ENCODE measurements around the gene CDC42. TPM values are rescaled to one million over a fixed set of nuclear protein-coding genes. Genes with fewer than 3 reads are reported as not detected.

Gene CDC42
- total and polyA plus RNA-seq, 10 of the 15 experiments (the other 5 are each of a cell fraction or from before 2014, with no cell fraction given): 184 to 479 (median 326) TPM

DNA sequence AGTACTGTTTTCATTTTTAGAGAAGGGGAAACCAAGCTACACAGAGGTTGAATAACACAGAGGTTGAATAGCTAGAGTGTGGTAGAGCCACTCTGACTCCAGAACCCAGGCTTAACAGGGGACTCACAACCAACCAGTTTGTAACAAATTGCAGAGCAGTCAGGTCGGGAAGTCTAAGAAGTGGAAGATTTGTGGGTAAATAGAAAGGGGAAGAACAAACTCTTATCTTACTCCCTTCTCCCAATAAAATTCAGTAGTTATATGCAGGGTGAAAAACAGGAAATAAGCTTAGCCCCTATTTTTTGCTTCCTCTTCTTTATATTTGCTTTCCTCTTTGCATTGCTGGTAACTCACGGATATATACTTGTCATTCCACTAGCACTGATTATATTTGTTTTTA, 23.2 kb downstream of the CDC42 start (continued):
- TF ChIP-seq, protein P1, sequence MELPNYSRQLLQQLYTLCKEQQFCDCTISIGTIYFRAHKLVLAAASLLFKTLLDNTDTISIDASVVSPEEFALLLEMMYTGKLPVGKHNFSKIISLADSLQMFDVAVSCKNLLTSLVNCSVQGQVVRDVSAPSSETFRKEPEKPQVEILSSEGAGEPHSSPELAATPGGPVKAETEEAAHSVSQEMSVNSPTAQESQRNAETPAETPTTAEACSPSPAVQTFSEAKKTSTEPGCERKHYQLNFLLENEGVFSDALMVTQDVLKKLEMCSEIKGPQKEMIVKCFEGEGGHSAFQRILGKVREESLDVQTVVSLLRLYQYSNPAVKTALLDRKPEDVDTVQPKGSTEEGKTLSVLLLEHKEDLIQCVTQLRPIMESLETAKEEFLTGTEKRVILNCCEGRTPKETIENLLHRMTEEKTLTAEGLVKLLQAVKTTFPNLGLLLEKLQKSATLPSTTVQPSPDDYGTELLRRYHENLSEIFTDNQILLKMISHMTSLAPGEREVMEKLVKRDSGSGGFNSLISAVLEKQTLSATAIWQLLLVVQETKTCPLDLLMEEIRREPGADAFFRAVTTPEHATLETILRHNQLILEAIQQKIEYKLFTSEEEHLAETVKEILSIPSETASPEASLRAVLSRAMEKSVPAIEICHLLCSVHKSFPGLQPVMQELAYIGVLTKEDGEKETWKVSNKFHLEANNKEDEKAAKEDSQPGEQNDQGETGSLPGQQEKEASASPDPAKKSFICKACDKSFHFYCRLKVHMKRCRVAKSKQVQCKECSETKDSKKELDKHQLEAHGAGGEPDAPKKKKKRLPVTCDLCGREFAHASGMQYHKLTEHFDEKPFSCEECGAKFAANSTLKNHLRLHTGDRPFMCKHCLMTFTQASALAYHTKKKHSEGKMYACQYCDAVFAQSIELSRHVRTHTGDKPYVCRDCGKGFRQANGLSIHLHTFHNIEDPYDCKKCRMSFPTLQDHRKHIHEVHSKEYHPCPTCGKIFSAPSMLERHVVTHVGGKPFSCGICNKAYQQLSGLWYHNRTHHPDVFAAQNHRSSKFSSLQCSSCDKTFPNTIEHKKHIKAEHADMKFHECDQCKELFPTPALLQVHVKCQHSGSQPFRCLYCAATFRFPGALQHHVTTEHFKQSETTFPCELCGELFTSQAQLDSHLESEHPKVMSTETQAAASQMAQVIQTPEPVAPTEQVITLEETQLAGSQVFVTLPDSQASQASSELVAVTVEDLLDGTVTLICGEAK (IDR thresholded peaks at IDR 0.05; ENCODE audit: borderline replicate concordance): no peak
- TF ChIP-seq BCL11A (IDR thresholded peaks at IDR 0.05; ENCODE audit: low read depth, low read length) (no peak), WRNIP1 (IDR thresholded peaks at IDR 0.05; ENCODE audit: borderline replicate concordance, low read depth, low read length) (no peak), HDAC2 (IDR thresholded peaks at IDR 0.05) (no peak), ZNF384 (IDR thresholded peaks at IDR 0.05; ENCODE audit: borderline replicate concordance, low read depth, low read length) (no peak), ZBTB4 (CRISPR knock-in tag; IDR thresholded peaks at IDR 0.05) (no peak), CREM (IDR thresholded peaks at IDR 0.05; ENCODE audit: low read depth) (no peak), SREBF2 (IDR thresholded peaks at IDR 0.05; ENCODE audit: low read length) (no peak), CUX1 (IDR thresholded peaks at IDR 0.05; ENCODE audit: insufficient replicate concordance, low read depth, low read length) (no peak)
- TF ChIP-seq, protein P2, sequence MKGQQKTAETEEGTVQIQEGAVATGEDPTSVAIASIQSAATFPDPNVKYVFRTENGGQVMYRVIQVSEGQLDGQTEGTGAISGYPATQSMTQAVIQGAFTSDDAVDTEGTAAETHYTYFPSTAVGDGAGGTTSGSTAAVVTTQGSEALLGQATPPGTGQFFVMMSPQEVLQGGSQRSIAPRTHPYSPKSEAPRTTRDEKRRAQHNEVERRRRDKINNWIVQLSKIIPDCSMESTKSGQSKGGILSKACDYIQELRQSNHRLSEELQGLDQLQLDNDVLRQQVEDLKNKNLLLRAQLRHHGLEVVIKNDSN (IDR thresholded peaks at IDR 0.05; ENCODE audit: borderline replicate concordance, extremely low read length, insufficient read depth, low read depth, low read length): no peak

Data from GM12878 (cell line).